ENCODE data around the gene PRDM5.

DNA sequence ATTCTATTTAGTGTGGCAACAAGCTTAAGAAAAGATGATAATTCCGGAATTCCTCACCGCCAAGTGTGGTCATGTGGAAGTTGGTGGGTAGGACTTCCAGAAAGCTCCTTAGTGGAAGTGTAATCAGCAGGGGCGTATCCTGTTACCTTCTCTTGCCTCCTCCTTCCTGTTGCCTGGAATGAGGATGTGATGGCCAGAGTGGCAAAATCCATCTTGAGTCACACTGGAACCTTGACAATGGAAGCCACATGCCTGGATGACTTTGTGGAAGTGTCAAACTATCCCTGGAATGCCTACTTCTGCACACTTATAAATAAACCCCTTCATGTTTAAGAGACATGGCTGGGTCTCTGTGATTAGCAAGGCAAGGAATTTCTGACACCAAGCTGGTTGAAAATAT is 191.0 kb downstream of the PRDM5 start:
- TF ChIP-seq CTCF (IDR thresholded peaks at IDR 0.05), result no peak
- TF ChIP-seq POLR2A (IDR thresholded peaks at IDR 0.05), result no peak
